Dendritic cell treated with granulocyte-macrophage colony-stimulating factor and Interleukin-4, amounts not matched to agents 40 ng/mL and 50 ng/mL, for 4 days (primary cell): Measurements from ENCODE around the gene PAH.

ENCODE experiments used
- H3K27ac Mint-ChIP-seq: one replicate; pipeline ENCODE4 v1.8.0; 2022; ENCODE audit warnings: mild to moderate bottlenecking, mixed read lengths
- H3K27me3 Mint-ChIP-seq: one replicate; pipeline ENCODE4 v1.8.0; 2022; ENCODE audit warnings: mild to moderate bottlenecking, mixed read lengths
- H3K36me3 Mint-ChIP-seq: one replicate; pipeline ENCODE4 v1.8.0; 2022; ENCODE audit warnings: low read depth, mixed read lengths
- H3K4me1 Mint-ChIP-seq: one replicate; pipeline ENCODE4 v1.8.0; 2022; ENCODE audit warnings: low read depth, mixed read lengths
- H3K4me3 Mint-ChIP-seq: one replicate; pipeline ENCODE4 v1.8.0; 2022; ENCODE audit warnings: mild to moderate bottlenecking, moderate library complexity, mixed read lengths
- H3K9me3 Mint-ChIP-seq: one replicate; pipeline ENCODE4 v1.8.0; 2022; ENCODE audit warnings: mixed read lengths
- intact Hi-C: fragments of 100-400 bp; cut with micrococcal nuclease; formaldehyde crosslinking; loops from one replicate; pipeline ENCODE4 v1.15.0; 2022

PAH gene

DNA sequence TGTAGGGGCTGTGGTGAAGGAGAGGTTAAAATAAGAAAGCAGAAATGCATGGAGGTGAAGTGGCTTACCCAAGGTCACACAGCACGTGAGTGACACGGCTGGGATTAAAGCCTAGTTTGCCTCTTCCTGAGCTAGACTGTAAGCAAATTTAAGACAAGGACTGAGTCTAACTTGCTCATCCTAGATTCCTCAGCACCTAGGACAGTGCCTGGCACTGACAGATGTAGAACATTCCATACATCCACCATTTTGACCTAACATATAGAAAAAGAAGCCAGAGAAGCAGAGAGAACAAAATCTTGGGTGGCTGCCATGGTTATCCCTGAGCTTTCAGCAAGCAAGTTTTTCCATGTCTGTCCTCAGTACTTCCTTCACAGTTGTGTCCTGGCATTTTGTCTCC lies 110.5 kb downstream of the PAH start:
- H3K4me3 Mint-ChIP-seq, result no peak overlapping the region
- no peaks in the 10 kb centered on the region for H3K9me3 Mint-ChIP-seq
- intact Hi-C loops, result no loop called here
- H3K4me1 Mint-ChIP-seq, result no peaks in the 10 kb centered on the region
- no peaks in the 10 kb centered on the region for H3K36me3 Mint-ChIP-seq
- no peak overlapping the region for H3K27ac Mint-ChIP-seq
- H3K27me3 Mint-ChIP-seq, result no peaks in the 10 kb centered on the region

DNA sequence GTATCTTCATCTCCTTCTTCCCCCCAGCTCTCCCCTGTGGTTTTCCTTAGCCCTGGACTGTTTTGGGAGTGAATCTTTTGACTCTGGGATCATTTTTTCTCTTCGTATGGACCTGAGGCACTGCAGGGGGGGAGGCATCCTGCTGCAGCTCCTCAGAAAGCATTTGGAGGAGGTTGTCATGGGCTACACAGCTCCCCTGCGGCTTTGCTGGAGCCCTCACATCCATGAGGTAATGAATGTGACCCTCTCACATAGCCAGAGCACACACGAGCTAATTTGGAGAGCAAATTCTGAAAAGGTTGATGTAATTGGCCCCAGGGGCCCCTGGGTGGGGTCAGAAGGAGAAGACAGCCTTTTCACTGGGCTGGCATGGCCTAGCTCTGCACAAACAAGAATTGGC lies 110.9 kb downstream of the PAH start:
- intact Hi-C loops, result no loop called here
- Mint-ChIP-seq H3K4me3 (no peak overlapping the region), H3K27me3 (no peaks in the 10 kb centered on the region), H3K9me3 (no peaks in the 10 kb centered on the region), H3K27ac (no peak overlapping the region), H3K4me1 (no peaks in the 10 kb centered on the region), H3K36me3 (no peaks in the 10 kb centered on the region)

- Mint-ChIP-seq H3K9me3 (no peaks in the 10 kb centered on the region), H3K27ac (no peak overlapping the region), H3K4me3 (no peak overlapping the region), H3K4me1 (no peaks in the 10 kb centered on the region), H3K27me3 (no peaks in the 10 kb centered on the region), H3K36me3 (no peaks in the 10 kb centered on the region)
- intact Hi-C loops, result no loop called here
Measured at GRCh38 chr12:102800565-102800964, 116.5 kb downstream of the PAH start.

GRCh38 chr12:102799229-102799628 lies 117.8 kb downstream of the PAH start:
- intact Hi-C loops, result no loop called here

DNA sequence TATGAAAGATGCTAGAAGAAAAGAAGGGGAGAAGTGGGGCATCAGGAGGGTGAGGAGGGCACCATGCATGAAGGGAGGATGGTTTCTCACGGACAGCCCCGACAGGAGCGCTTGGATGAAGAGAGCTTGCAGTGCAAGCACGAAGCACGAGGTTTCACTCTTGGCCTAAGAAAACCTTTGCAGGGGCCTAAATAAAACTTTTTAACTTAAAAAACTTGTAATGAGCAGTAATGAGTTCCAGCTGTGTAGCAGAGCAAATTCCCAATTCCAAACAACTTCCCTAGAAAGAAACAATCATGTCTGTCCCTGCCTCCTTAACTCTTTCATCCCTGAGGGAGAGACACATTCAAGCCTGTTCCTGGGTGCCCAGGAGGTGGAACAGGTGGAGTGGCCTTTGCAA lies 119.5 kb downstream of the PAH start:
- H3K4me1 Mint-ChIP-seq, result no peaks in the 10 kb centered on the region
- H3K27ac Mint-ChIP-seq, result no peak overlapping the region
- H3K4me3 Mint-ChIP-seq, result no peak overlapping the region
- no peaks in the 10 kb centered on the region for H3K27me3 Mint-ChIP-seq
- no peaks in the 10 kb centered on the region for H3K9me3 Mint-ChIP-seq
- intact Hi-C loops, result no loop called here
- no peaks in the 10 kb centered on the region for H3K36me3 Mint-ChIP-seq

More at GRCh38 chr12:102799229-102799628, 117.8 kb downstream of the PAH start:
- no peaks in the 10 kb centered on the region for H3K27me3 Mint-ChIP-seq
- no peaks in the 10 kb centered on the region for H3K4me1 Mint-ChIP-seq
- H3K9me3 Mint-ChIP-seq, result no peaks in the 10 kb centered on the region
- H3K27ac Mint-ChIP-seq, result no peak overlapping the region
- H3K36me3 Mint-ChIP-seq, result no peaks in the 10 kb centered on the region
- no peak overlapping the region for H3K4me3 Mint-ChIP-seq

DNA sequence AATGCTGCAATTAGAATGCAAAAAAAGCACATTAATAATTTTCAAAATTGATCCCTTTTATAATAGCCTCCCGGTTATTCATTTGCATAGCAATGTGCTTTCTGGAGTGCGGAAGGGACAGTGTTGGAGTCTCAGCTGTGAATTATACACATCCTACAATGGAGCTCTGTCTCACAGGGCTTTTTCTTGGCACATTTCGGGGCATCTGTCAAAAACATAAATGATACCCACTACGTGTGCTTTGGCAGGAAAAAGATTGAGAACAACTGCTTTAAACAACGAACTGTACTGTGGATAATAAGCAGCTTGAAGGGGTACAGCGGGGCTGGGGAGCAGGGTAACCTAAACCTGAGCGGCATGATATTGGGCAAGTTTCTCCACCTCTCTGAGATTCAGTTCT lies 123.1 kb downstream of the PAH start:
- Mint-ChIP-seq H3K4me3 (no peak overlapping the region), H3K27ac (no peak overlapping the region), H3K9me3 (no peaks in the 10 kb centered on the region), H3K27me3 (no peaks in the 10 kb centered on the region), H3K4me1 (no peaks in the 10 kb centered on the region), H3K36me3 (no peaks in the 10 kb centered on the region)
- intact Hi-C loops, result no loop called here
